ENCODE data around the gene MCTP1.
"Not testable (repeated sequence)": the region's sequence is repeated elsewhere in the genome, so short reads cannot be mapped to it uniquely, and the experiment has no call there.

MCTP1 gene

GRCh38 chr5:95005811-95006210, 279.1 kb downstream of the MCTP1 start:
- CTCF ChIA-PET: no interaction called here
- no peak for DNase-seq (ENCODE audit: extremely low spot score)
- TF ChIP-seq ZNF384 (IDR thresholded peaks at IDR 0.05) (no peak), CTBP1 (IDR thresholded peaks at IDR 0.05; ENCODE audit: borderline replicate concordance) (no peak)
- TF ChIP-seq, protein P1, sequence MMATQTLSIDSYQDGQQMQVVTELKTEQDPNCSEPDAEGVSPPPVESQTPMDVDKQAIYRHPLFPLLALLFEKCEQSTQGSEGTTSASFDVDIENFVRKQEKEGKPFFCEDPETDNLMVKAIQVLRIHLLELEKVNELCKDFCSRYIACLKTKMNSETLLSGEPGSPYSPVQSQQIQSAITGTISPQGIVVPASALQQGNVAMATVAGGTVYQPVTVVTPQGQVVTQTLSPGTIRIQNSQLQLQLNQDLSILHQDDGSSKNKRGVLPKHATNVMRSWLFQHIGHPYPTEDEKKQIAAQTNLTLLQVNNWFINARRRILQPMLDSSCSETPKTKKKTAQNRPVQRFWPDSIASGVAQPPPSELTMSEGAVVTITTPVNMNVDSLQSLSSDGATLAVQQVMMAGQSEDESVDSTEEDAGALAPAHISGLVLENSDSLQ (IDR thresholded peaks at IDR 0.05): no peak
- POLR2A ChIA-PET: no interaction called here

DNA sequence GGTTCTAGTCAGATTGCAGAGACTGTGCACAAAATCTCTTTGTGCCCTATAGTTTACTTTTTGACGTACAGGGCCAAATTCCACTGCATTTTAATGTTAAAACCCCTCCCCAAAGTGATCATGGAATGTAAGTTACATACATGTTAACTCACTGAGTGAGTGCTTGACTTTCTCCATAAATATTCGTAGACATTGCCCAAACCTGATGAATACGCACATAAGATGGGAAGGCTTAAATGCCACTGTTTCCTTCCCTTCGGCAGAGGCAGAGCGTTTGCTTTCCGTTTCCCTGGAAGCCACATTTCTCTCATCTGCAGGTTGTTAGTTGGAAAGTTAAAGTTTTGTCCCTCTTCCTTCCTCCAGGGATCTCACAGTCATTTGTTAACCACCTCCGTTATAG, 286.2 kb downstream of the MCTP1 start:
- CTCF ChIA-PET: no interaction called here
- no peak for DNase-seq (ENCODE audit: extremely low spot score)
- POLR2A ChIA-PET: no interaction called here
- TF ChIP-seq FOXM1 (IDR thresholded peaks at IDR 0.05; ENCODE audit: borderline replicate concordance) (no peak), FOXA1 (IDR thresholded peaks at IDR 0.05) (no peak)

GRCh38 chr5:94994537-94994936, 290.4 kb downstream of the MCTP1 start:
- CTCF ChIA-PET; DNase-seq (ENCODE audit: extremely low spot score); POLR2A ChIA-PET: not testable (repeated sequence)

- TF ChIP-seq HDGF (IDR thresholded peaks at IDR 0.05; ENCODE audit: borderline replicate concordance): no peak
- ChIA-PET CTCF (no interaction called here), POLR2A (no interaction called here)
- no peak for DNase-seq (ENCODE audit: extremely low spot score)
Observed at GRCh38 chr5:94993491-94993890, 291.4 kb downstream of the MCTP1 start.

DNA sequence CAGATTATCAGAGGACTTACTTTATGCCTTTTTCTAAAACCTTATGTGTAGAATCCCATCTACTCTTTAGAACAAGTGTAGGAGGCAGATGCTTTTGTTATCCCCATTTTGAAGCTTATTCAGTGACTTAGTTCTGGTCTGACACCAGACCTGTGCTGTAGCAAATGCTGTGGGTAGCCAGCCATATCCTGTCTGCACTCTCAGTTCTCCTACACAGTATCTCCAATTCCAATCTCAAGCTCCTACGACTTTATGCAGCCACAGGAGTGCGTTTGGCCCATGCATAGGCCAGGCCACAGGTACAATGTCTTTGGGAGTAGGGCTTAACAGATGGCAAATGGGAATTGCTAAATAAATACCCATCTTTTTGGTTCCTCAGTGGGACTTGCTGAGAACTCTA, 292.6 kb downstream of the MCTP1 start:
- no peak for DNase-seq (ENCODE audit: extremely low spot score)
- ChIA-PET CTCF (no interaction called here), POLR2A (no interaction called here)
- TF ChIP-seq FOXK2 (IDR thresholded peaks at IDR 0.05) (no peak), TARDBP (IDR thresholded peaks at IDR 0.05) (no peak), FOXA1 (IDR thresholded peaks at IDR 0.05) (no peak), CTBP1 (IDR thresholded peaks at IDR 0.05; ENCODE audit: borderline replicate concordance) (no peak), L3MBTL2 (conservative IDR thresholded peaks at IDR 0.05) (no peak), LEF1 (IDR thresholded peaks at IDR 0.05; ENCODE audit: borderline replicate concordance) (no peak), ELF4 (IDR thresholded peaks at IDR 0.05) (no peak), ARNT (IDR thresholded peaks at IDR 0.05) (no peak), ZNF384 (IDR thresholded peaks at IDR 0.05) (no peak), BHLHE40 (IDR thresholded peaks at IDR 0.05; ENCODE audit: borderline replicate concordance) (no peak), HDGF (IDR thresholded peaks at IDR 0.05; ENCODE audit: borderline replicate concordance) (no peak), FOXM1 (IDR thresholded peaks at IDR 0.05; ENCODE audit: borderline replicate concordance) (no peak), SUZ12 (IDR thresholded peaks at IDR 0.05) (no peak), SP1 (IDR thresholded peaks at IDR 0.05) (no peak), NFRKB (IDR thresholded peaks at IDR 0.05) (no peak)
- TF ChIP-seq, protein P1 (IDR thresholded peaks at IDR 0.05): no peak

GRCh38 chr5:94983861-94984535, 300.9 kb downstream of the MCTP1 start:
- POLR2A ChIA-PET: no interaction called here
- TF ChIP-seq, protein P1 (IDR thresholded peaks at IDR 0.05): no peak
- TF ChIP-seq TARDBP (IDR thresholded peaks at IDR 0.05) (no peak), L3MBTL2 (conservative IDR thresholded peaks at IDR 0.05) (no peak), NFRKB (IDR thresholded peaks at IDR 0.05) (no peak), ZNF384 (IDR thresholded peaks at IDR 0.05) (no peak), HDGF (IDR thresholded peaks at IDR 0.05; ENCODE audit: borderline replicate concordance) (no peak), CTBP1 (IDR thresholded peaks at IDR 0.05; ENCODE audit: borderline replicate concordance) (no peak), FOXM1 (IDR thresholded peaks at IDR 0.05; ENCODE audit: borderline replicate concordance) (no peak), FOXA1 (IDR thresholded peaks at IDR 0.05) (no peak), SP1 (IDR thresholded peaks at IDR 0.05) (no peak), BHLHE40 (IDR thresholded peaks at IDR 0.05; ENCODE audit: borderline replicate concordance) (no peak), LEF1 (IDR thresholded peaks at IDR 0.05; ENCODE audit: borderline replicate concordance) (no peak), ARNT (IDR thresholded peaks at IDR 0.05) (no peak), ELF4 (IDR thresholded peaks at IDR 0.05) (no peak), SUZ12 (IDR thresholded peaks at IDR 0.05) (no peak)
- DNase-seq (ENCODE audit: extremely low spot score): no peak
- CTCF ChIA-PET: no interaction called here

- POLR2A ChIA-PET: no interaction called here
- CTCF ChIA-PET: no interaction called here
- DNase-seq (ENCODE audit: extremely low spot score): no peak
Observed at GRCh38 chr5:94977437-94977836, 307.5 kb downstream of the MCTP1 start.

More at GRCh38 chr5:94977437-94977836, 307.5 kb downstream of the MCTP1 start:
- no peak for TF ChIP-seq HDGF (IDR thresholded peaks at IDR 0.05; ENCODE audit: borderline replicate concordance)
- TF ChIP-seq FOXK2 (IDR thresholded peaks at IDR 0.05): no peak
- TF ChIP-seq BHLHE40 (IDR thresholded peaks at IDR 0.05; ENCODE audit: borderline replicate concordance): no peak
- TF ChIP-seq FOXM1 (IDR thresholded peaks at IDR 0.05; ENCODE audit: borderline replicate concordance): no peak
- TF ChIP-seq NFRKB (IDR thresholded peaks at IDR 0.05): no peak
- TF ChIP-seq L3MBTL2 (conservative IDR thresholded peaks at IDR 0.05): no peak
- TF ChIP-seq, protein P1 (IDR thresholded peaks at IDR 0.05): no peak
- TF ChIP-seq LEF1 (IDR thresholded peaks at IDR 0.05; ENCODE audit: borderline replicate concordance): no peak
